CD4-positive, alpha-beta T cell treated with Interferon gamma for 1 hour (primary cell): ENCODE measurements around the gene FRMPD1.

Source experiments
- DNase-seq: peaks from one replicate; pipeline ENCODE4 v3.0.0-alpha.2; 2020

Gene FRMPD1

GRCh38 chr9:37632479-37632878 is 18.3 kb upstream of the FRMPD1 start:
- no peak for DNase-seq

- no peak for DNase-seq
Measured at GRCh38 chr9:37635808-37636207, 14.9 kb upstream of the FRMPD1 start.

GRCh38 chr9:37636511-37637448 is 14.0 kb upstream of the FRMPD1 start:
- DNase-seq: no peak

- DNase-seq: no peak
Measured at GRCh38 chr9:37639109-37639762, 11.5 kb upstream of the FRMPD1 start.

- DNase-seq: no peak
Measured at GRCh38 chr9:37639841-37640240, 10.9 kb upstream of the FRMPD1 start.

- DNase-seq: no peak
Measured at GRCh38 chr9:37640246-37640645, 10.5 kb upstream of the FRMPD1 start.

GRCh38 chr9:37641331-37641730 is 9.4 kb upstream of the FRMPD1 start:
- DNase-seq: no peak

- no peak for DNase-seq
Measured at GRCh38 chr9:37643214-37643613, 7.5 kb upstream of the FRMPD1 start.

GRCh38 chr9:37645903-37646506 is 4.7 kb upstream of the FRMPD1 start:
- DNase-seq: no peak

- DNase-seq: no peak
Measured at GRCh38 chr9:37650299-37650872, 368 bp upstream of the FRMPD1 start.

GRCh38 chr9:37652261-37652660 is 1.5 kb downstream of the FRMPD1 start:
- DNase-seq: no peak

- no peak for DNase-seq
Measured at GRCh38 chr9:37653385-37653784, 2.6 kb downstream of the FRMPD1 start.

GRCh38 chr9:37656936-37657335 is 6.2 kb downstream of the FRMPD1 start:
- no peak for DNase-seq

- DNase-seq: no peak
Measured at GRCh38 chr9:37660691-37661090, 9.9 kb downstream of the FRMPD1 start.

GRCh38 chr9:37663926-37664325 is 13.2 kb downstream of the FRMPD1 start:
- DNase-seq: no peak

GRCh38 chr9:37667706-37668105 is 17.0 kb downstream of the FRMPD1 start:
- DNase-seq: no peak

- no peak for DNase-seq
Measured at GRCh38 chr9:37668116-37668601, 17.4 kb downstream of the FRMPD1 start.

GRCh38 chr9:37669232-37669631 is 18.5 kb downstream of the FRMPD1 start:
- no peak for DNase-seq

- DNase-seq: no peak
Measured at GRCh38 chr9:37675661-37676060, 24.9 kb downstream of the FRMPD1 start.

- DNase-seq: no peak
Measured at GRCh38 chr9:37676411-37676830, 25.7 kb downstream of the FRMPD1 start.

GRCh38 chr9:37677435-37677834 is 26.7 kb downstream of the FRMPD1 start:
- no peak for DNase-seq

GRCh38 chr9:37678789-37679273 is 28.1 kb downstream of the FRMPD1 start:
- DNase-seq: no peak
